ENCODE measurements around the gene FOXJ2. TPM values are rescaled to one million over a fixed set of nuclear protein-coding genes. Genes with fewer than 3 reads are reported as not detected.
"Not testable (repeated sequence)": the region's sequence is repeated elsewhere in the genome, so short reads cannot be mapped to it uniquely, and the experiment has no call there.

Gene FOXJ2
- 24.8 TPM for total RNA-seq

DNA sequence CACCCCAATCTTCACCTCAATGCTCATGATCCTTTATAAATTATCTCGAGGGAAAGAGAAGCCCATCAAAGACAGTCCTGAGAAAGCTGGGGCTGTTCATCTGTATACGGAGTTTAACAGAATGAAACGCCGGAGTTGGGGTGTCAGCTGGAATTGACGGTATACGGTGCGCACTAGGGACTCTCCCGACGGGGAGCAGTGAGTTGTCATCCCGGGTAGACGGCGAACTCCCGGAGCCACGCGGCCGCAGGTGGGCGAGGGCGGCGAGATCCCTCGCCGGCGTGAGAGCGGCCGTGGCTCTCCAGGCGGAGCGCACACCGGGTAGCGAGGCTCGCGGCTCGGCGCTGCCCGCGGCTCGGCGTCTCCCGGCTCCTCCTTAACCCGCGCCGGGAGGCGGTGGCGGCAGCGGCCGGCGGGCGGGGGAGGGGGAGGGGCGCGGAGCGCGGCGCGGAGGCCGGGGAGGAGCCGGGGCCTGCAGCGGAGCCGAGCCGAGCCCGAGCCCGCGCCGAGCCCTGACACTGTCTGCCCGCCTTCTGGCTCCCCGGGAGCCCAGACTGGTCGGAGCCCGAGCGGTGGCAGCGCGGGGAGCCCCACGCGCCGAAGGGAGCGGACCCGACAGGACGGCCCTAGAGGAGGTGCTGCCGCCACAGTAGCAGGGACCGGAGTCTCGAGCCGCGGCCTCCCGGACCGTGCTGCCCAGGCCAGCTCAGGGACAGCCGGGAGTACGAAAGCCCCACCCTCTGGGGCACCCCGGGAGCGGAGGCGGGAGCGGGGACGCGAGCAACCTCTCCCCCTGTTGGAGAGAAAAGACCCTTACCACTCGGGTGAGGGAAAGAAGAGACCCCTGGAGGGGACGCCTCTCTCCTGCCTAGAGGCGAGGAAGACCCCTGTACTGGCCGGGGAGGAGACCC is at the start of gene FOXJ2:
Gene FOXJ2, plus strand, starts transcription at position 475 of the 911 bp plus-strand sequence. CDS start 7,117 bp downstream, outside the sequence.
- H3K4me1 ChIP-seq: peaks cover 53% of the 10 kb centered on the region

DNA sequence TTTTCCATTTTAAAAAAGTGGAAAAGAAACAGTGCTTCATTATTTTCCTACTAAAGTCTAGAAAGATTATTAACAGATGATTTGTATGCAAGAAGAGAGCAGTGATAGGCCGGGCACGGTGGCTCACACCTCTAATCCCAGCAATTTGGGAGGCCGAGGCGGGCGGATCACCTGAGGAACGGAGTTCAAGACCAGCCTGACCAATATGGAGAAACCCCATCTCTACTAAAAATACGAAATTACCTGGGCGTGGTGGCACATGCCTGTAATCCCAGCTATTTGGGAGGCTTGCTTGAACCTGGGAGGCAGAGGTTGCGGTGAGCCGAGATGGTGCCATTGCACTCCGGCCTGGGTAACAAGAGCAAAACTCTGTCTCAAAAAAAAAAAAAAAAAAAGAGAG is 49.5 kb upstream of the FOXJ2 start:
- H3K27me3 ChIP-seq; H3K27ac ChIP-seq; H3K4me1 ChIP-seq; H3K9me3 ChIP-seq; DNase-seq (ENCODE audit: extremely low spot score in 2 of 2); H3K4me3 ChIP-seq; H3K36me3 ChIP-seq; intact Hi-C loops (cut with DNase I): not testable (repeated sequence)

More for the DNA sequence above, at the start of gene FOXJ2:
- no peaks in the 10 kb centered on the region for H3K9me3 ChIP-seq
- H3K27me3 ChIP-seq: no peaks in the 10 kb centered on the region
- no peaks in the 10 kb centered on the region for H3K36me3 ChIP-seq
- H3K27ac ChIP-seq: peak within 1 kb of the TSS; percentile 97
- intact Hi-C loops (cut with DNase I): loop anchor here (10.0 kb wide), 1 partner anchor 52 kb away; the partner anchor contains the start of gene NECAP1
- peak within 1 kb of the TSS; percentile 90 to 97 for H3K4me3 ChIP-seq
- peak in 1 of 2 donors; percentile 77 for TF ChIP-seq POLR2A (IDR thresholded peaks at IDR 0.05)
- TF ChIP-seq POLR2AphosphoS5 (IDR thresholded peaks at IDR 0.05; ENCODE audit: insufficient read depth in 1 of 2, low read depth in 1 of 2): peak in 1 of 2 donors; percentile 75
- TF ChIP-seq, protein P1, sequence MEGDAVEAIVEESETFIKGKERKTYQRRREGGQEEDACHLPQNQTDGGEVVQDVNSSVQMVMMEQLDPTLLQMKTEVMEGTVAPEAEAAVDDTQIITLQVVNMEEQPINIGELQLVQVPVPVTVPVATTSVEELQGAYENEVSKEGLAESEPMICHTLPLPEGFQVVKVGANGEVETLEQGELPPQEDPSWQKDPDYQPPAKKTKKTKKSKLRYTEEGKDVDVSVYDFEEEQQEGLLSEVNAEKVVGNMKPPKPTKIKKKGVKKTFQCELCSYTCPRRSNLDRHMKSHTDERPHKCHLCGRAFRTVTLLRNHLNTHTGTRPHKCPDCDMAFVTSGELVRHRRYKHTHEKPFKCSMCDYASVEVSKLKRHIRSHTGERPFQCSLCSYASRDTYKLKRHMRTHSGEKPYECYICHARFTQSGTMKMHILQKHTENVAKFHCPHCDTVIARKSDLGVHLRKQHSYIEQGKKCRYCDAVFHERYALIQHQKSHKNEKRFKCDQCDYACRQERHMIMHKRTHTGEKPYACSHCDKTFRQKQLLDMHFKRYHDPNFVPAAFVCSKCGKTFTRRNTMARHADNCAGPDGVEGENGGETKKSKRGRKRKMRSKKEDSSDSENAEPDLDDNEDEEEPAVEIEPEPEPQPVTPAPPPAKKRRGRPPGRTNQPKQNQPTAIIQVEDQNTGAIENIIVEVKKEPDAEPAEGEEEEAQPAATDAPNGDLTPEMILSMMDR (IDR thresholded peaks at IDR 0.05): no peak
- no peak for DNase-seq (ENCODE audit: extremely low spot score in 2 of 2)

DNA sequence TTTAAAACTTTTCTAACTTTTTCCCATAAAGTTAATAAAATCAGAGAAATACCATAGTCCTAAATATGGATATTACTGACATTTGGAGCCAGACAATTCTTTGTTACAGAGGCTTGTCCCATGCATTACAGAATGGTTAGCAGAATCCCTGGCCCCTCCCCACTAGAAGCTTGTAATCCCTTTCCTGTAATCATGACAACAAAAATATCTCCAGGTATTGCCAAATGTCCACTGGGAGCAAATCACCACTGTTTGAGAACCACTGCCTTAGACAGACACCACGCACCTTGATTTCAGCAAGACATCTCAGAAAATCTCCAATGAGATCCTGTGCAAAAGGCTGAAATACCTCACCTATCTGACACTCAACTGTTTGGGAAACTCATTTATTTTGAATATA is 49.1 kb upstream of the FOXJ2 start:
- H3K9me3 ChIP-seq; H3K27ac ChIP-seq; intact Hi-C loops (cut with DNase I); H3K4me3 ChIP-seq; DNase-seq (ENCODE audit: extremely low spot score in 2 of 2); H3K36me3 ChIP-seq; H3K27me3 ChIP-seq; H3K4me1 ChIP-seq: not testable (repeated sequence)

DNA sequence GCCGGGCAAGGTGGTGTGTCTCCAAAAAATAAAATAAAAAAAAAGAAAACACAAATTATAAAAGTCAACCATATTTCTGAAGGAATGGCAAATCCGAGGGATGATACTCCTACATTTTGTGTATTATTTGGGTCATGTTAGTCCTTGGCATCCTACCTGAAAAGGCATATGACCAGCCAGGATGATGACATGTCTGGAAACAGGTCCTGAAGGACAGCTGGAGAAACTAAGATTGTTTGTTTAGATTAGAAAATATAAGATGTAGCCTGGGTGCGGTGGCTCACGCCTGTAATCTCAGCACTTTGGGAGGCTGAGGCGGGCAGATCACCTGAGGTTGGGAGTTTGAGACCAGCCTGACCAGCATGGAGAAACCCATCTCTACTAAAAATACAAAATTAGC is 47.6 kb upstream of the FOXJ2 start:
- Histone ChIP-seq H3K27ac (no peak overlapping the region), H3K9me3 (no peaks in the 10 kb centered on the region), H3K4me1 (no peaks in the 10 kb centered on the region), H3K27me3 (no peaks in the 10 kb centered on the region), H3K4me3 (no peak overlapping the region), H3K36me3 (no peaks in the 10 kb centered on the region)
- intact Hi-C loops (cut with DNase I): no loop called here
- no peak for DNase-seq (ENCODE audit: extremely low spot score in 2 of 2)
- TF ChIP-seq POLR2AphosphoS5 (IDR thresholded peaks at IDR 0.05; ENCODE audit: insufficient read depth in 1 of 2, low read depth in 1 of 2) (no peak), POLR2A (IDR thresholded peaks at IDR 0.05) (no peak)
- TF ChIP-seq, protein P1 (IDR thresholded peaks at IDR 0.05): no peak

DNA sequence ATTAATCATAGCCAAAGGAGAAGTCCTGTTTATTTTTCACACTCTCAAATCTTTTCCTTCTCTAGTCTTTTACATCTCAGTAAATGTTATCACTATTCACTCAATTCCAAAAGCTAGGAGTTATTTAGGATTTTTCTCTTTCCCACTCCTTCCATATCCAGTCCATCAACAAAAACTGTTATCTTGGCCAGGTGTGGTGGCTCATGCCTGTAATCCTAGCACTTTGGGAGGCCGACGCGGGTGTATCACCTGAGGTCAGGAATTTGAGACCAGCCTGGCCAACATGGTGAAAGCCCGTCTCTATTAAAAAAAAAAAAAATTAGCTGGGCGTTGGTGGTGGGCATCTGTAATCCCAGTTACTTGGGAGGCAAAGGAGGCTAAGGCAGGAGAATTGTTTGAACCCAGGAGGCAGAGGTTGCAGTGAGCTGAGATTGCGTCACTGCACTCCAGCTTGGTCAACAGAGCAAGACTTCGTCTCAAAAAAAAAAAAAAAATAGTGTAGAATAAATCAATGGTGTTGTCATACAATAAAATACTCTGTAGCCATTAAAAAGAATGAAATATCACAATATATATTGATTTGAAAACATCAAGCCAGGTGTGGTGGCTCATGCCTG is 46.6 kb upstream of the FOXJ2 start:
- no peaks in the 10 kb centered on the region for H3K4me1 ChIP-seq
- TF ChIP-seq, protein P1 (IDR thresholded peaks at IDR 0.05): no peak
- TF ChIP-seq POLR2AphosphoS5 (IDR thresholded peaks at IDR 0.05; ENCODE audit: insufficient read depth in 1 of 2, low read depth in 1 of 2) (no peak), POLR2A (IDR thresholded peaks at IDR 0.05) (no peak)
- no peak for DNase-seq (ENCODE audit: extremely low spot score in 2 of 2)
- no peak overlapping the region for H3K4me3 ChIP-seq
- intact Hi-C loops (cut with DNase I): no loop called here
- H3K27ac ChIP-seq: no peak overlapping the region
- no peaks in the 10 kb centered on the region for H3K9me3 ChIP-seq
- no peaks in the 10 kb centered on the region for H3K27me3 ChIP-seq
- H3K36me3 ChIP-seq: no peaks in the 10 kb centered on the region
